ENCODE measurements around the gene LCN9.
"Not testable (repeated sequence)": the region's sequence is repeated elsewhere in the genome, so short reads cannot be mapped to it uniquely, and the experiment has no call there.

LCN9 gene

GRCh38 chr9:135620558-135620957, 42.6 kb upstream of the LCN9 start:
- Histone ChIP-seq H3K4me3 (ENCODE audit: low read depth, low read length) (no peak overlapping the region), H3K9ac (ENCODE audit: low read depth, low read length) (no peak overlapping the region), H3K27me3 (ENCODE audit: control insufficient read depth, insufficient read depth, low read length) (no peaks in the 10 kb centered on the region), H3K27ac (ENCODE audit: low read depth, low read length) (no peak overlapping the region), H3K4me1 (ENCODE audit: control insufficient read depth, insufficient read depth, low read length) (no peaks in the 10 kb centered on the region), H3K9me3 (ENCODE audit: control insufficient read depth, insufficient read depth, low read length) (no peaks in the 10 kb centered on the region), H3K36me3 (ENCODE audit: control insufficient read depth, insufficient read depth, low read length) (no peaks in the 10 kb centered on the region)

- H3K9me3 ChIP-seq (ENCODE audit: control insufficient read depth, insufficient read depth, low read length): 0 out of 2 replicates have a peak, but pooled peaks cover under 1% of the 10 kb centered on the region
- H3K9ac ChIP-seq (ENCODE audit: low read depth, low read length): no peak overlapping the region
- H3K36me3 ChIP-seq (ENCODE audit: control insufficient read depth, insufficient read depth, low read length): no peaks in the 10 kb centered on the region
- H3K27me3 ChIP-seq (ENCODE audit: control insufficient read depth, insufficient read depth, low read length): no peaks in the 10 kb centered on the region
- H3K27ac ChIP-seq (ENCODE audit: low read depth, low read length): no peak overlapping the region
- H3K4me3 ChIP-seq (ENCODE audit: low read depth, low read length): no peak overlapping the region
- no peaks in the 10 kb centered on the region for H3K4me1 ChIP-seq (ENCODE audit: control insufficient read depth, insufficient read depth, low read length)
Measured at GRCh38 chr9:135622415-135623020, 40.6 kb upstream of the LCN9 start.

DNA sequence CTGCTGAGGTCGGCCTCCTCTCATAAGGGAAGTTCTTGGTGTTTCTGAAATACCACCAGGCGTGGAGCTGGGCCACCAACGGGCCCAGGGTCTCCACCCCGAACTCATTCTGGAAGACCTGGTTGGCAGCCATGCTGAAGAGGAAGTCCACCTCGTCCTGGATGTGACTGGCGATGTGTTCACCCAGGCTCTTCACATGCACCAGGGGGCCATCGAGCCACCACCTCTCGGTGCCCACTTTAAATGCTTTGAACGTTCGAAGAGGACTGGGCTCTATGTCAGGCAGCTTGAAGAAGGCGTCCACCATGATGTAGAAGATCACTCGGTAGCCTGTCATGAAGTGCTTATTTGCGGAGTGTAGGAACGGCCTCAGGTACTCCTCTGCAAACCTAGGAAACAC, 38.8 kb upstream of the LCN9 start:
- Histone ChIP-seq H3K36me3 (ENCODE audit: control insufficient read depth, insufficient read depth, low read length) (no peaks in the 10 kb centered on the region), H3K4me3 (ENCODE audit: low read depth, low read length) (no peak overlapping the region), H3K9ac (ENCODE audit: low read depth, low read length) (no peak overlapping the region), H3K27me3 (ENCODE audit: control insufficient read depth, insufficient read depth, low read length) (no peaks in the 10 kb centered on the region), H3K4me1 (ENCODE audit: control insufficient read depth, insufficient read depth, low read length) (no peaks in the 10 kb centered on the region), H3K9me3 (ENCODE audit: control insufficient read depth, insufficient read depth, low read length) (peaks cover 6% of the 10 kb centered on the region; the same call in 1 of the 2 replicates), H3K27ac (ENCODE audit: low read depth, low read length) (no peak overlapping the region)

GRCh38 chr9:135632841-135633240, 30.3 kb upstream of the LCN9 start:
- Histone ChIP-seq H3K4me1 (ENCODE audit: control insufficient read depth, insufficient read depth, low read length) (no peaks in the 10 kb centered on the region), H3K27me3 (ENCODE audit: control insufficient read depth, insufficient read depth, low read length) (no peaks in the 10 kb centered on the region), H3K9me3 (ENCODE audit: control insufficient read depth, insufficient read depth, low read length) (peaks cover 12% of the 10 kb centered on the region), H3K9ac (ENCODE audit: low read depth, low read length) (no peak overlapping the region), H3K4me3 (ENCODE audit: low read depth, low read length) (no peak overlapping the region), H3K27ac (ENCODE audit: low read depth, low read length) (no peak overlapping the region), H3K36me3 (ENCODE audit: control insufficient read depth, insufficient read depth, low read length) (no peaks in the 10 kb centered on the region)

DNA sequence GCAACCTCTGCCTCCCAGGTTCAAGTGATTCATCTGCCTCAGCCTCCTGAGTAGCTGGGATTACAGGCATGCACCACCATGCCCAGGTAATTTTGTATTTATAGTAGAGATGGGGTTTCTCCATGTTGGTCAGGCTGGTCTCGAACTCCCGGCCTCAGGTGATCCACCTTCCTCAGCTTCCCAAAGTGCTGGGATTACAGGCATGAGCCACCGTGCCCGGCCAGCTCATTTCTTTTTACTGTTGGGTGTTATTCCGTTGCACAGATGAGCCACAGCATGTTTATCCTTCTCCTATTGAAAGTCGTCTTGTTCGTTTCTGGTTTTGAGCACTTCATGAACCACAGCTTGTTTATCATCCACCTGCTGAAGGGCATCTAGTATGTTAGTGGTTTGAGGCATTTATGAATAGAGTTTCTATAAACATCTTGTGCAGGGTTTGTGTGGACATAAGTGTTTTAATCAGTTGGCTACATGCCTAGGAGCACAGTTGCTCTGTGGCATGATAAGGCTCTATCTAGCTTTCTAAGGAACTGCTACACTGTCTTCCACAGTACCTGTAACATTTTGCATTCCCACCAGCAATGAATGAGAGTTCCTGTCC, 26.1 kb upstream of the LCN9 start:
- not testable (repeated sequence) for H3K36me3 ChIP-seq (ENCODE audit: control insufficient read depth, insufficient read depth, low read length); H3K9ac ChIP-seq (ENCODE audit: low read depth, low read length); H3K4me3 ChIP-seq (ENCODE audit: low read depth, low read length); H3K4me1 ChIP-seq (ENCODE audit: control insufficient read depth, insufficient read depth, low read length); H3K27me3 ChIP-seq (ENCODE audit: control insufficient read depth, insufficient read depth, low read length); H3K27ac ChIP-seq (ENCODE audit: low read depth, low read length)
- H3K9me3 ChIP-seq (ENCODE audit: control insufficient read depth, insufficient read depth, low read length): peaks cover 12% of the 10 kb centered on the region

GRCh38 chr9:135639196-135639595, 23.9 kb upstream of the LCN9 start, which contains the start of gene GLT6D1:
GLT6D1 (minus strand) TSS chr9:135639540; CDS start chr9:135639187, 353 bp downstream.
- Histone ChIP-seq H3K9me3 (ENCODE audit: control insufficient read depth, insufficient read depth, low read length) (peaks cover 17% of the 10 kb centered on the region), H3K27me3 (ENCODE audit: control insufficient read depth, insufficient read depth, low read length) (no peaks in the 10 kb centered on the region), H3K9ac (ENCODE audit: low read depth, low read length) (no peak within 1 kb of the TSS), H3K4me1 (ENCODE audit: control insufficient read depth, insufficient read depth, low read length) (no peaks in the 10 kb centered on the region), H3K4me3 (ENCODE audit: low read depth, low read length) (no peak within 1 kb of the TSS), H3K36me3 (ENCODE audit: control insufficient read depth, insufficient read depth, low read length) (no peaks in the 10 kb centered on the region), H3K27ac (ENCODE audit: low read depth, low read length) (no peak within 1 kb of the TSS)

DNA sequence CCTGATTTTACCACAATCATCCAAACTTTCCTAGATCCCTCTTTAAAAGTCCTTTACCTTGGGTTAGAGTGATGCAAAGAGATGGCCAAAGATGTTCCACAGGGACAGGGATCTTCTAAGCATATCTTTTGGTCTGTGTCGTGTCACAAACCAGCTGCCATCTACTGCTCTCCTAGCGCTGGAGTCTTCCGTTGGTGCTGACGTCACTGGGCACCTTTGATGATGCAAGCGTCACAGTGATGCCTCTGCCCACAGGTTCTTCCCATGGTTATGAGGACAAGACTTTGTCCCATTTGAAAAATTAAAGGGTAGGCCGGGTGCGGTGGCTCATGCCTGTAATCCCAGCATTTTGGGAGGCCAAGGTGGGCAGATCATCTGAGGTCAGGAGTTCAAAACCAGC, 22.1 kb upstream of the LCN9 start:
- H3K4me1 ChIP-seq (ENCODE audit: control insufficient read depth, insufficient read depth, low read length): no peaks in the 10 kb centered on the region
- peaks cover 29% of the 10 kb centered on the region for H3K9me3 ChIP-seq (ENCODE audit: control insufficient read depth, insufficient read depth, low read length)
- no peaks in the 10 kb centered on the region for H3K27me3 ChIP-seq (ENCODE audit: control insufficient read depth, insufficient read depth, low read length)
- H3K9ac ChIP-seq (ENCODE audit: low read depth, low read length): no peak overlapping the region
- no peaks in the 10 kb centered on the region for H3K36me3 ChIP-seq (ENCODE audit: control insufficient read depth, insufficient read depth, low read length)
- H3K27ac ChIP-seq (ENCODE audit: low read depth, low read length): no peak overlapping the region
- no peak overlapping the region for H3K4me3 ChIP-seq (ENCODE audit: low read depth, low read length)

GRCh38 chr9:135641745-135642144, 21.4 kb upstream of the LCN9 start:
- no peak overlapping the region for H3K27ac ChIP-seq (ENCODE audit: low read depth, low read length)
- H3K9me3 ChIP-seq (ENCODE audit: control insufficient read depth, insufficient read depth, low read length): peaks cover 34% of the 10 kb centered on the region
- H3K36me3 ChIP-seq (ENCODE audit: control insufficient read depth, insufficient read depth, low read length): no peaks in the 10 kb centered on the region
- no peaks in the 10 kb centered on the region for H3K27me3 ChIP-seq (ENCODE audit: control insufficient read depth, insufficient read depth, low read length)
- H3K9ac ChIP-seq (ENCODE audit: low read depth, low read length): no peak overlapping the region
- H3K4me1 ChIP-seq (ENCODE audit: control insufficient read depth, insufficient read depth, low read length): no peaks in the 10 kb centered on the region
- no peak overlapping the region for H3K4me3 ChIP-seq (ENCODE audit: low read depth, low read length)

- Histone ChIP-seq H3K4me3 (ENCODE audit: low read depth, low read length) (no peak overlapping the region), H3K27me3 (ENCODE audit: control insufficient read depth, insufficient read depth, low read length) (no peaks in the 10 kb centered on the region), H3K36me3 (ENCODE audit: control insufficient read depth, insufficient read depth, low read length) (no peaks in the 10 kb centered on the region), H3K4me1 (ENCODE audit: control insufficient read depth, insufficient read depth, low read length) (0 out of 2 replicates have a peak, but pooled peaks cover 3% of the 10 kb centered on the region), H3K27ac (ENCODE audit: low read depth, low read length) (no peak overlapping the region), H3K9ac (ENCODE audit: low read depth, low read length) (no peak overlapping the region), H3K9me3 (ENCODE audit: control insufficient read depth, insufficient read depth, low read length) (peaks cover 56% of the 10 kb centered on the region)
Measured at GRCh38 chr9:135644631-135645218, 18.4 kb upstream of the LCN9 start.

DNA sequence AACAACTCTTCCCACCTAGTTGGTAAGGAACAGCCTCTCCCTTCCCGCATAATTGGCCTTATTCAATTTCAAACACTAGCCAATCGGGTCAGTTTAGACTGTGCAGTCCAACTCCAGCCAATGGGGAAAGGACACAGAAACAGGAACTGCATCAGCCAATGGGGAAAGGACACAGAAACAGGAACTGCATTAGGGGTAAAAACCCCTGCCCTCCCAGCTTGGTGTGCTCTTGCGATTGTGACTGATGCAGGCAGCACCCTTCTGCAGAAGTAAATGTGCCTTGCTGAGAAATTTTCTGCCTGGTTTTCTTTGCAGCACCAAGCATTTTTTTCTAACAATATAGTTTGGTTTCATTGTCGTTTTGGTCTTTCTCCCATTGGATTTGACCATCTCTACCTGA, 15.2 kb upstream of the LCN9 start:
- H3K4me3 ChIP-seq (ENCODE audit: low read depth, low read length): peak overlapping the region; percentile 24; the same call in 1 of the 2 replicates
- H3K4me1 ChIP-seq (ENCODE audit: control insufficient read depth, insufficient read depth, low read length): peaks cover 6% of the 10 kb centered on the region; the same call in 1 of the 2 replicates
- no peaks in the 10 kb centered on the region for H3K36me3 ChIP-seq (ENCODE audit: control insufficient read depth, insufficient read depth, low read length)
- no peak overlapping the region for H3K9ac ChIP-seq (ENCODE audit: low read depth, low read length)
- no peaks in the 10 kb centered on the region for H3K27me3 ChIP-seq (ENCODE audit: control insufficient read depth, insufficient read depth, low read length)
- H3K9me3 ChIP-seq (ENCODE audit: control insufficient read depth, insufficient read depth, low read length): peaks cover 79% of the 10 kb centered on the region
- no peak overlapping the region for H3K27ac ChIP-seq (ENCODE audit: low read depth, low read length)

All from HUES48 (cell line).